ENCODE results near the gene LTBP3. TPM values are rescaled to one million over a fixed set of nuclear protein-coding genes. Genes with fewer than 3 reads are reported as not detected.

Gene LTBP3
- total RNA-seq, 1 donor from 2014 or later = 80.3 TPM

DNA sequence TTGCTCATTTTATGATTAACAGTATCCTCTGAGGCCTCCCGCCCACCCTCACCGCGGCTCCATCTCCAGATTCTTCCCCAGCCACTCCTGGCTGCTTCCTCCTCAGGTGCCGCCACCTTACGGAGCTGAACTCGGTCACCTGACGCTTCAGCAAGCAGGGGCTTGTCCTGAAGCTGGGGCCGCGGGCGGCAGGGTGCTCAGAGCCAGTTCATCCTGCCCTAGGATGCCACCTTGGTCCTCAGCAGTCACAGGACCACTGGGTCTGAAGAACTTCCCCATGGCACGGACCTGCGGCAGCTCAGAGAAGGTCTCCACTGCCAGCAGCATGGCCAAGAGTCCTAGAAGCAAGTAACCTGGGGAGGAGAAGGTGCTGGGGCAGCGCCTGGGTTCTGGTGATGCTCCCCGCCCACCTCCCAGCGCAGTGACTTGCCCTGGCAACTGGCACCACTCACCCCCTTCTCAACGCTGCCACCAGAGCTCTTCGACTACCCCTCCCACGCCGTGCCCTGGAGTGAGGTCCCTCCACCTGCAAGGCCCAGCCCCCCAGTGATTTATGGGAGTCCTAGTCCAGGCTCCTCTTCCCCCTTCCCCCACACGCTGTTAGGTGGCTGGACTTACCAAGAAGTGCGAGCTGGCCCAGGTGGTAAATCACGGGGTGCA lies 34.8 kb upstream of the LTBP3 start:
- Histone ChIP-seq H3K27me3 (ENCODE audit: low read depth) (no peaks in the 10 kb centered on the region), H3K4me3 (peak overlapping the region; percentile 53), H3K4me1 (peaks cover 72% of the 10 kb centered on the region), H3K36me3 (peaks cover 32% of the 10 kb centered on the region), H3K27ac (replicated peaks) (peak overlapping the region; percentile 91), H3K9me3 (replicated peaks) (no peaks in the 10 kb centered on the region)
- TF ChIP-seq, protein P1, sequence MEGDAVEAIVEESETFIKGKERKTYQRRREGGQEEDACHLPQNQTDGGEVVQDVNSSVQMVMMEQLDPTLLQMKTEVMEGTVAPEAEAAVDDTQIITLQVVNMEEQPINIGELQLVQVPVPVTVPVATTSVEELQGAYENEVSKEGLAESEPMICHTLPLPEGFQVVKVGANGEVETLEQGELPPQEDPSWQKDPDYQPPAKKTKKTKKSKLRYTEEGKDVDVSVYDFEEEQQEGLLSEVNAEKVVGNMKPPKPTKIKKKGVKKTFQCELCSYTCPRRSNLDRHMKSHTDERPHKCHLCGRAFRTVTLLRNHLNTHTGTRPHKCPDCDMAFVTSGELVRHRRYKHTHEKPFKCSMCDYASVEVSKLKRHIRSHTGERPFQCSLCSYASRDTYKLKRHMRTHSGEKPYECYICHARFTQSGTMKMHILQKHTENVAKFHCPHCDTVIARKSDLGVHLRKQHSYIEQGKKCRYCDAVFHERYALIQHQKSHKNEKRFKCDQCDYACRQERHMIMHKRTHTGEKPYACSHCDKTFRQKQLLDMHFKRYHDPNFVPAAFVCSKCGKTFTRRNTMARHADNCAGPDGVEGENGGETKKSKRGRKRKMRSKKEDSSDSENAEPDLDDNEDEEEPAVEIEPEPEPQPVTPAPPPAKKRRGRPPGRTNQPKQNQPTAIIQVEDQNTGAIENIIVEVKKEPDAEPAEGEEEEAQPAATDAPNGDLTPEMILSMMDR (IDR thresholded peaks at IDR 0.05; ENCODE audit: borderline replicate concordance) = no peak
- intact Hi-C loops (cut with micrococcal nuclease) = loop anchor here (10.0 kb wide), 1 partner anchor 58 kb away; no protein-coding TSS in a partner anchor
- no peak for DNase-seq

DNA sequence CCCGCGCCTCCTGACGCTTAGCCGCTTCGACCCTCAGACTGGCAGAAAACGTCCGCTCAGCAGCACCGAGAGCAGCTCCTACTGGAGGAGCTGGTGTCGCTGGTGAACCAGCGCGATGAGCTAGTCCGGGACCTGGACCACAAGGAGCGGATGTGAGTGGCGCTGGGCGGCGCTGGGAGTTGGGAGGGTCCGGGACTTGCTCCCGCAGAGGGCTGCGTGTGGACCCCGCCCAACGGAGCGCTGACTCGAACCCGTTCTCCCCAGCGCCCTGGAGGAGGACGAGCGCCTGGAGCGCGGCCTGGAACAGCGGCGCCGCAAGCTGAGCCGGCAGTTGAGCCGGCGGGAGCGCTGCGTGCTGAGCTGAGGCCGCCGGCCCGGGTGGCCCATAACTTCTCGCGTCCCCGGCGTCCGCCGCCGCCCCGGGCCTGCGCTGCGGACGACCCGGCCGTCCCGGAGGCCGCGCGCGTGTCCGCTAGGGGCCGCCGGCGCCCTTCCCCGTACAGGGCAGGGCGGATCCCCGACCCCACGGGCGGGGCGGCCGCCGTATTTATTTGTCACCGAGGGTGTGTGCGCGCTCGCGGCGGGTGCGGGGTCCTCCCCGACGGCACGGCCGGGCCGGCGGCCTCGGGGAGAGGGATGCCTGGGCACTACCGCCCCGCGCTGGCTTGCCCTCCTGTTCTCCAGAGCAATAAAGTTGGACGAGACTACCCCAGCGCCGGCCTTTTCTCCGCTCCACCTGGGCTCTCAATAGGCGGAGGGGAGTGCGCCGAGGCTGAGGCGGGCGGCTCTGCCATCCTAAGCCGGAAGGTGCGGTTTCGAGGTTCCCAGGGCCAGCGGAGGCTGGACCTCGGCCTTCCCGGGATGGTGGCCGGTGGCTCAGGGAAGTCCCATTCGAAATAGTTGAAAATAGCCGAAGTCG lies 34.0 kb upstream of the LTBP3 start:
- Histone ChIP-seq H3K27me3 (ENCODE audit: low read depth) (no peaks in the 10 kb centered on the region), H3K4me3 (peak overlapping the region; percentile 53), H3K27ac (replicated peaks) (peak overlapping the region; percentile 91), H3K36me3 (peaks cover 25% of the 10 kb centered on the region), H3K9me3 (replicated peaks) (no peaks in the 10 kb centered on the region), H3K4me1 (peaks cover 80% of the 10 kb centered on the region)
- TF ChIP-seq, protein P1 (IDR thresholded peaks at IDR 0.05; ENCODE audit: borderline replicate concordance) = peak; percentile 49
- intact Hi-C loops (cut with micrococcal nuclease) = loop anchor here (10.0 kb wide), 1 partner anchor 57 kb away; no protein-coding TSS in a partner anchor
- peak; percentile 54 for DNase-seq

GRCh38 chr11:65590240-65590738 lies 32.1 kb upstream of the LTBP3 start:
- TF ChIP-seq, protein P1 (IDR thresholded peaks at IDR 0.05; ENCODE audit: borderline replicate concordance) = no peak
- H3K27me3 ChIP-seq (ENCODE audit: low read depth) = peaks cover under 1% of the 10 kb centered on the region
- peaks cover 21% of the 10 kb centered on the region for H3K36me3 ChIP-seq
- peaks cover 91% of the 10 kb centered on the region for H3K4me1 ChIP-seq
- intact Hi-C loops (cut with micrococcal nuclease) = loop anchor here (10.0 kb wide), 1 partner anchor 55 kb away; no protein-coding TSS in a partner anchor
- H3K4me3 ChIP-seq = no peak overlapping the region
- no peaks in the 10 kb centered on the region for H3K9me3 ChIP-seq (replicated peaks)
- DNase-seq = peak; percentile 62
- peak overlapping the region; percentile 91 for H3K27ac ChIP-seq (replicated peaks)

- Histone ChIP-seq H3K27me3 (ENCODE audit: low read depth) (peaks cover 7% of the 10 kb centered on the region), H3K4me3 (no peak overlapping the region), H3K36me3 (peaks cover 24% of the 10 kb centered on the region), H3K27ac (replicated peaks) (peak overlapping the region; percentile 91), H3K9me3 (replicated peaks) (no peaks in the 10 kb centered on the region), H3K4me1 (peaks cover 88% of the 10 kb centered on the region)
- TF ChIP-seq, protein P1 (IDR thresholded peaks at IDR 0.05; ENCODE audit: borderline replicate concordance) = no peak
- no peak for DNase-seq
- intact Hi-C loops (cut with micrococcal nuclease) = loop anchor here (10.0 kb wide), 1 partner anchor 55 kb away; no protein-coding TSS in a partner anchor
These were observed 31.5 kb upstream of the LTBP3 start for GRCh38 chr11:65589444-65590239.
